Right ventricle myocardium superior (tissue), 1 donor: Measurements from ENCODE around the gene ADK. TPM values are rescaled to one million over a fixed set of nuclear protein-coding genes. Genes with fewer than 3 reads are reported as not detected.

Experiments
- ATAC-seq: fragments of 200-7000 bp; cut with Tn5 transposase; one replicate; pipeline ENCODE4 v1.9.1; 2020; ENCODE audit warnings: mild to moderate bottlenecking; ENCODE audit not compliant: poor library complexity
- DNase-seq: peaks from one replicate; pipeline ENCODE4 v3.0.0-alpha.2; 2020
- intact Hi-C: fragments of 100-400 bp; cut with DNase I; formaldehyde crosslinking; loops from one replicate; pipeline ENCODE4 v1.11.2; 2022
- total RNA-seq: library from RNA; stranded (reverse); fragmentation: NEBNext Ultra II Directional; extraction: Animal tissue kit (Norgen Biotek cat#: 25700); gene quantifications from one replicate; pipeline ENCODE4 v1.2.1, GENCODE V29; 2021
- donor health status: DM: no; HTN: yes; CAD: no; lungs with severe emphysema.

Gene ADK
- total RNA-seq, 1 donor from 2014 or later, result 40.6 TPM

DNA sequence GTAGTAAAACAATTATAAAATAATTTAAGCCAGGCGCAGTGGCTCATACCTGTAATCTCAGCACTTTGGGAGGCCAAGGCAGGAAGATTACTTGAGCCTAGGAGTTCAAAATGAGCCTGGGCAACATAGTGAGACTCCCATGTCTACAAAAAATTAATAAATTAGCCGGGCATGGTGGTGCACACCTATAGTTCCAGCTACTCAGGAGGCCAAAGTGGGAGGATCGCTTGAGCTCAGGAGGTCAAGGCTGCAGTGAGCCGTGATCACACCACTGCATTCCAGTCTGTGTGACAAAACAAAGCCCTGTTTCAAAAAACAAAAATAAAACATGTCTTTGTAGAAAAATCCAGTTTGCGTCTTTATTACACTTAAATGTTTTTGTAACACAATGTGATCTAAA lies 533.4 kb downstream of the ADK start:
- intact Hi-C loops, result no loop called here
- DNase-seq (no peak), ATAC-seq (no peak)

DNA sequence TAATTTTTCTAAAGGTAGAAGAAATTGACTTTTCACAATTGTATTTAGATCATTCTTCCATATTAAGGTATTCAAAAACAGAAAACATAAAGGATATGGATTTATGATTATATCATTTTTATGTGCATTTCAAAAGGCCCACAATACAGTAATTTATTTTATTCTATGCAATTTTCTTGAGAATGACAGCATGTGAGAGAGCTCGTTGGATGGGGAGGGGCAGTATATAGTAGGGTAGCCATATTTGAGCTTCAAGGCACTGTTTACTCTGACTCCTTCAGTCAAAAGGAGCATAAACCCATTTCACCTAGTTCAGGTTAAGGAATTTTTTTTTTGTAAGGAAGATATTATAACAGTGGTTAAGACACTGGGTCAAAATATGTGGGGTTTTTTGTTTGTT lies 534.5 kb downstream of the ADK start:
- ATAC-seq (no peak), DNase-seq (no peak)
- intact Hi-C loops, result no loop called here

DNA sequence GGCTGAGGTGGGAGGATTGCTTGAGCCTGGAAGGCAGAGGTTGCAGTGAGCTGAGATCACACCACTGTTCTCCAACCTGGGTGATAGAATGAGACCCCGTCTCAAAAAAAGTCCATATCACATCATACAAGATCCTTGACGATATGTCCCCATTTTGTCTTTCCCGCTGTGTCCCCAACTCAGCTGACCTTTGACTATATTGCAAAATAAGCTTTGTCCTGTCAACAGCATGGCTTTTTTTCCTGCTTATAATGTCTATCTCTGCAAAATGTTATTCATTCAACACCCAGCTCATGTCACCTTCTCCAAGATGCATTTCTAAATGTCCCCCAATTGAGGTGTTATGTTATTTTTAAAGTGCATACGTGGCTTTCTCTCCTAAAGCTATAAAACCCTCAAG lies 539.4 kb downstream of the ADK start:
- ATAC-seq (no peak), DNase-seq (no peak)
- intact Hi-C loops, result no loop called here

DNA sequence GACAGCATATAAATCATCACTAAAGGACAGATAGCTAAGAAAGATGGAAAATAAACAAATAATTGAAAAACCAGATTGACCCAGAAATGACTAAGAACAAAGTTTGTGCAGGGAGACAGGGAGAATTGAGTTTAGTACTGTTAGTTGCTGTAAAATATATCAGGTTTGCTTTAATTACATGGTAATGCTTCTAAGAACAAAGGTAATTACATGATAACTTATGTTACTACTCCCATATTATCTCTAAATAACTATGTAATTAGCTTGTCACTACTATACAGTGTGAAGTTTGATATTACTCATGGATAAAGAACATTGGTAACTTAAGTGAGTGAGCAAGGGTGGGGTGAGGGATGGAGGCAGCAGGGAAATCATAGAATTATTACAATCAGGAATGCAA lies 540.1 kb downstream of the ADK start:
- DNase-seq (no peak), ATAC-seq (no peak)
- intact Hi-C loops, result no loop called here

DNA sequence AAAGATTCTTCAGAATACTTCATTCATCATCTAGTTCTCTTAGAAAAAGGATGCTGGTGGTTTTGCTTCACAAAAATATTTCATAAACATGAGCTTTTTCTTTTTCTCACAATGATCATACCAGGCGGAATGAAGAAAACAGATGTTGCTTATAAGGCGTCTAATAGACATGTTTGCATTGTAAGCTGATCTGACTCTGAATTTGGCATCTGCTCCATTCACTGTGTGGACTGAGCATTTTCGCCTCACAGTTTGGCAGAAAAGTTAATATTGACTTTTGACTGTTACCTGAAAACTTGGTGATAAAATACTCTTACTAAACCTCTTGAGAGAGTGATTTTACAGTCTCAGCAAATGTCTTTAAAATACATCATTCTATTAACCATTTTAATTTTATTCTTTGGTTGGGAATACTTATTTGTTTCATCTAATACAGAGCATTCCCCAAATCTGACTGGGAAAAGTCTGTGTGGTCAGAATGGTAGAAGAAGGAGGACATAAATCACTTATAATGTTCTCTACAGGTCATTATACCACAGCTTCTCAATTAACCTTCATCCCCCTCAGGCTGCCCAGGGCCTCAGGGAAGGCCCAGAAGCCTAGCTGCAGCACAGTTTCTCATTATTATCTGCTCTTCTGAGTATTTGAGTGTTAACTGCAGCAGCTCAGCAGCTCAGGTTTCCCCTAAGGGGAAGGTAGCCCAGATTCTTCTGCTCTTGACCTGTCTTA lies 553.8 kb downstream of the ADK start:
- intact Hi-C loops, result no loop called here
- DNase-seq (no peak), ATAC-seq (no peak)

DNA sequence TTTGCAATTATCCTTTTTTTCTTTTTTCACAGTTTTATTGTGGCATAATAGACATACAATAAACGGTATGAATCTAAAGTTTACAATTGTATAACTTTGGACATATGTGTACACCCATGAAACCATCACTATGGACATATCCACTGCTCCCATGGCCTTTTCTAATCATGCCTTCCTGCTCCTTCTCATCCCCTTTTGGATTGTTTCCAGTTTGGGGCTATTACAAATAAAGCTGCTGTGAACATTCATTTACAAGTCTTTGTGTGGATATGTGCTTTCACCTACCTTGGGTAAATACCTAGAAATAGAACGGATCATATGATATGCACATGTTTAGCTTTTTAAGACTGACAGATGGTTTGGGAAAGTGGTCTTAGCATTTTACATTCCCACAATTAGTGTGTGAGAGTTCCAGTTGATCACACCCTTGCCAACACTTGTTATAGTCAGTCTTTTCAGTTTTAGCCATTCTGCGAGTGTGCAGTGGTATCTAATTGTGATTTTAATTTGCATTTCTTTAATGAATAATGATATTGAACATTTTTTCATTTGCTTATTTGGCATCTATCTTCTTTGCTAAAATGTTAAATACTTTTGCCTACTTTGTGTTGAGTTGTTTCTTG lies 554.4 kb downstream of the ADK start:
- ATAC-seq, result no peak
- no peak for DNase-seq
- intact Hi-C loops, result no loop called here

DNA sequence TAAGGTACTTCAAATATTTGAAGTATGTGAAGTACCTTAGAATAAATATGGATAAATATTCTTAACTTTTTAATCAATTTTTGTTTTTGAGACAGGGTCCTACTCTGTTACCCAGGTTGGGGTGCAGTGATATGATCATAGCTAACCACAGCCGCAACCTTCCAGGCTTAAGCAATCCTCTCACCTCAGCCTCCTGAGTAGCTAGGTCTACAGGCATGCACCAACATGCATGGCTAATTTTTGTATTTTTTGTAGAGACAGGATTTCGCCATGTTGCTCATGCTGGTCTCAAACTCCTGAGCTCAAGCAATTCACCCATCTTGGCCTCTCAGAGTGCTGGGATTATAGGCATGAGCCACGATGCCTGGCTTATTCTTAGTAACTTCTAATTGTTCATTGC lies 555.9 kb downstream of the ADK start:
- no peak for ATAC-seq
- intact Hi-C loops, result no loop called here
- DNase-seq, result no peak

DNA sequence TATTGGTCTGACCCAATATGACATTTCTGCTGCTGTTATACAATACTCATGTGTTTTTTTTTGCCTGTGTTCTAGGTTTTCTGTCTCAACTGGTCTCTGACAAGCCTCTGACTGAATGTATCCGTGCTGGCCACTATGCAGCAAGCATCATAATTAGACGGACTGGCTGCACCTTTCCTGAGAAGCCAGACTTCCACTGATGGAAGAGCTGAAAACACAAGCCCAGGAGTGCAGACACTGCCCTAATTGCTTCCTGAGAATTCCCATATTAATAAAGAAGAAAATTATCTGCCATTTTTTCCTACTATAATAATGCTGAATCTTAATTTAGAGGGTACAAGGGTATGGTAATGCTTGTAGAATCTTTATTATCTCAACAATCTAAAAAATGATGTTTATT lies 557.2 kb downstream of the ADK start:
- ATAC-seq (no peak), DNase-seq (no peak)
- intact Hi-C loops, result no loop called here

DNA sequence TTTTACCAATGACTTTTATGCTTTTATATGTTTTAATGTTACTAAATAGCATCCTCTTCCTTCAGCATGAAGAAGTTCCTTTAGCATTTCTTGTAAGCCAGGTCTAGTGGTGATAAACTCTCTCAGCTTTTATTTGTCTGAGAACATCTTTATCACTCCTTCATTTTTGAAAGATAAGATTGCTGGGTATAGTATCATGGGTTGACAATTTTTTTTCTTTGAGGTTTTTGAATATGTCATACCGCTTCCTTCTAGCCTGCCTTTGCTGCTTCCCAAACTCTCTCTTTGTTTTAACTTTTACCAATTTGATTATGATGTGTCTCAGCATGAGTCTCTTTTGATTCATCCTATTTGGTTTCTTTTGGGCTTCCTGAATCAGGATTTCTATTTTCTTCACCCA lies 567.2 kb downstream of the ADK start:
- DNase-seq (no peak), ATAC-seq (no peak)
- intact Hi-C loops, result no loop called here

DNA sequence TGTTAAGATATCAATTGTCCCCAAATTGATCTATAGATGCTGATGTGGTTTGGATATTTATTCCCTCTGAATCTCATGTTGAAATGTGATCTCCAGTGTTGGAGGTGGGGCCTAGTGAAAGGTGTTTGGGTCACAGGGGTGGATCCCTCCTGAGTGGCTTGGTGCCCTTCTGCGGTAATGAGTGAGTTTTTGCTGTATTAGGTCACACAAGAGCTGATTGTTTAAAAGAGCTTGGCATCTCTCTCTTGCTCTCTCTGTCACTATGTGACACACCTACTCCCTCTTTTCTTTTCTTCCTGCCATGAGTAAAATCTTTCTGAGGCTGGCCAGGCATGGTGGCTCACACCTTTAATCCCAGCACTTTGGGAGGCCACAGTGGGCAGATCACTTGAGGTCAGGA lies 577.2 kb downstream of the ADK start:
- intact Hi-C loops, result no loop called here
- ATAC-seq (no peak), DNase-seq (no peak)

DNA sequence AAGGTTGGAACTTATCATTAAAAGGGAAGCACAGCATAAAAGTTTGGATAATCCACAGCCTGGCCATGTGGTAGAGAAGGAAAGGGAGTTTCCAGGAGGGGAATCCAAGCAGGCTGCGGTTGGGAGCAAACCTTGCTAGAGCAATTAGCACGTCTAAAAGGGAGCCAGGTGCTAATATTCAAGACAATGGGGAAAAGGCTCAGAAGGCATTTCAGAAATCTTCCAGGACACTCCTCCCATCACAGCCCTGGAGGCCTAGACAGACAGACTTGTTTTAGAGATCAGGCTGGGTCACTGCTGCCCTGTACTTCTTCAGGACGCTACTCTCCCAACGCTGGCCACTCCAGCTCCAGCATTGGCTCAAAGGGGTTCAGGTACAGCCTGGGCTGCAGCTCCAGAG lies 579.2 kb downstream of the ADK start:
- no peak for DNase-seq
- no peak for ATAC-seq
- intact Hi-C loops, result no loop called here

DNA sequence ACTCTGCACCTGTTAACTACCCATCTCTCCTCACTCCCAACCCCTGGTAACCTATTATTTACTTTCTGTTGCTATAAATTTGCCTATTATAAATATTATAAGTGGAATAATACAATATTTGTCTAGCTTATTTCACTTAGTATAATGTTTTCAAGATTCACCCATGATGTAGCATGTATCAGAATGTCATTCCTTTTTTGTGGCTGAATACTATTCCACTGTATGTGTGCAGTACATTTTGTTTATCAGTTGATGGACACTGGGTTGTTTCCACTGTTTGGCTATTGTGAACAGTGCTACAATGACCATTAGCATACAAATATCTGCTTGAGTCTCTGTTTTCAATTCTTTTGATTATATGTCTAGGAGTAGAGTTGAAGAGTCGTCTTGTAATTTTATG lies 582.6 kb downstream of the ADK start:
- ATAC-seq, result no peak
- intact Hi-C loops, result no loop called here

DNA sequence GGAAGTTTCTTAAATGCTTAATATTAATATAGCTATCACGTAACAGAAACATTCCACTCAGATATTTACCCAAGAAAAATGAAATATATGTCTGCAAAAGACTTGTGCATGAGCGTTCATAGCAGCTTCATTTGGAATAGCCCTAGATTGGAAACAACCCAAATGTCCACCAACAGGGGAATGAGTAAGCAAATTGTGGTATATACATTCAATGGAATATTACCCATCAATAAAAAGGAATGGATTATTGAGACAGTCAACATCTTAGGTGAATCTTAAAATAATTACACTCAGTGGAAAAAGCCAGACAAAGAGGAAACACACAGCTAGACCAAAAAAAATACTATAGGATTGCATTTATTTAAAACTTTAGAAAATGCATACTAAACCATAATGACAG lies 585.0 kb downstream of the ADK start:
- intact Hi-C loops, result no loop called here
- DNase-seq (no peak), ATAC-seq (no peak)

More for the DNA sequence above, 582.6 kb downstream of the ADK start:
- DNase-seq, result no peak

DNA sequence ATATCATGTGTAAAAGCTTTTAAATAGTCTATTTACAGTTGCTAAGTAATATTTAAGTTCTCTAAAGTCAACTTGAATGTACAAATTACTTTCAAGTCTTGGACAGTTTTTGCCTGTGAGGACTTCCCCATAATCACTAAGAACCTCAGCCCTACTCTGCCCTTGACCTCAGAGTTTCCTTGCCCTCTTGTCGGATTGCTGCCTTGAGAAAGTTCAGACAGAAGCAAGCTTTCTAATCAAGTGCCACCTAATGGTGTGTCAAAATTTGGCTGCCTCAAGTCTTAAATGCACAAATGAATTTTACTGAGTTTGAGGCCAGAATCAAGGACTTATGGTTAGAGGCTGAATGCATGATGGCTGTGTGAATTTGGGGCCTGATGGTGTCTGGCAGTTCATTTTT lies 587.0 kb downstream of the ADK start:
- intact Hi-C loops, result no loop called here

DNA sequence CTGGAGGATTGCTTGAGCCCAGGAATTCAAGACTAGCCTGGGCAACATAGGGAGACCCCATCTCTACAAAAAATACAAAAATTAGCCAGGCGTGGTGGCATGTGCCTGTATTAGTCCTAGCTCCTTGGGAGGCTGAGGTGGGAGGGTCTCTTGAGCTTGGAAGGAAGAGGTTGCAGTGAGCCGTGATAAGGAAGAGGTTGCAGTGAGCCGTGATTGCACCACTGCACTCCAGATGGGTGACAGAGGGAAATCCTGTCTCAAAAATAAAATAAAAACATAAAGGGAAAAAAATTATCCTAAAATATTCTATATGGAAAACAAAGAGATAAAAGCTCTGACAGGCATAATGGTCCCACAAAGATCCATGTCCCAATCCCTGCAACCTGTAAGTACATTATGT lies 587.5 kb downstream of the ADK start:
- intact Hi-C loops, result no loop called here
- ATAC-seq (no peak), DNase-seq (no peak)

More for the DNA sequence above, 587.0 kb downstream of the ADK start:
- ATAC-seq (no peak), DNase-seq (no peak)

DNA sequence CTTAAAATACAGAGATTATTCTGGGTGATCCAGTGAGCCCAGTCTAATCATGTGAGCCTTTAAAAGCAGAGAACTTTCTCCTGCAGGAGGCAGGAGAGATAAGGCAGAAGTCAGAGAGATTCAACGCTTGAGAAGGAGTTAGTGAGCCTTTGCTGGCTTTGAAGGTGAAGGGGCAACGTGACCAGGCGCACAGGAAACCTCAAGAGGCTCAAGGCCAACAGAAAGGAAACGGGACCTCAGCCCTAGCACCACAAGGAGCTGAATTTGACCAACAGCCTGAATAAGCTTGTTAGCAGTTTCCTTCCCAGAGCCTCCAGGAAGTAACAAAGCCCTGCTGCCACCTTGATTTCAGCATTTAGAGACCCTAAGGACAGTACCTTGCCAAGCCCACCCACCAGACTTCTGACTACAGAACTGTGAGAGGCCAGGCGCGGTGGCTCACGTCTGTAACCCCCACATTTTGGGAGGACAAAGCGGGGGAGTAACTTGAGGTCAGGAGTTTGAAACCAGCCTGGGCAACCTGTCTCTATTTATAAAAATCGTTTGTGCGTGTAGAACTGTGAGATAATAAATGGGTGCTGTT lies 588.1 kb downstream of the ADK start:
- intact Hi-C loops, result no loop called here
- no peak for DNase-seq
- peak; percentile 45 for ATAC-seq

DNA sequence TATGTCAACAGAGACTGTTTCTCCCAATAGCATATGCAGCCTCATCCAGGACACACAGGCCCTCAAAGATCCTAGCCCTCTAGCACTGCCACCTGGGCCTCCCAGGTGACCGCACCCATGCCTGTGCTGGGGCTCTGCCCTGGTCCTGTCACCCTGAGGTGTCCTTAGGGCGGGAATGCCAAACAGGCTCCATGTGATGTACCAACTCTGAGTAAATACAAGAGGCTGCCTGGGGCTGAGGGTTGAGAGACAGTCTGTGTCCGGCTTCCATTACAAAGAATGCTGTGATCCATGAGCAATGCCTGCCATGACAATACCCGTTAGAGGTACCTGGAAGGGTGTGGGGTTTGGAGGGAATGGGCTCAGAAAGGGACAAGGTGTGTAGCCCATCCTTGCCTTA lies 592.4 kb downstream of the ADK start:
- ATAC-seq, result no peak
- intact Hi-C loops, result no loop called here
- DNase-seq, result no peak

DNA sequence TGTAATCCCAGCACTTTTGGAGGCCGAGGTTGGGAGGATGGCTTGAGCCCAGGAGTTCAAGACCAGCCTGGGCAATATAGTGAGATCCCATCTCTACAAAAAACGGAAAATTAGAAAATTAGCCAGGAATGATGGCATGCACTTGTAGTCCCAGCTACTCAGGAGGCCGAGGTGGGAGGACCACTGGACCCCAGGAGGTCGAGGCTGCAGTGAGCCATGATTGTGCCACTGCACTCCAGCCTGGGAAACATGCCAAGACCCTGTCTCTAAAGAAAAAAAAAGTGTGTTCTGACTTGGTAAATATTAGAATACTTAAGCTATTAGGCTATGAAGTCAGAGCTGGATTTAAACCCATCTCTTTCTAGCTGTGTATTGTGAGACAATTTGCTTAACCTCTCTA lies 594.4 kb downstream of the ADK start:
- DNase-seq (no peak), ATAC-seq (no peak)
- intact Hi-C loops, result no loop called here

DNA sequence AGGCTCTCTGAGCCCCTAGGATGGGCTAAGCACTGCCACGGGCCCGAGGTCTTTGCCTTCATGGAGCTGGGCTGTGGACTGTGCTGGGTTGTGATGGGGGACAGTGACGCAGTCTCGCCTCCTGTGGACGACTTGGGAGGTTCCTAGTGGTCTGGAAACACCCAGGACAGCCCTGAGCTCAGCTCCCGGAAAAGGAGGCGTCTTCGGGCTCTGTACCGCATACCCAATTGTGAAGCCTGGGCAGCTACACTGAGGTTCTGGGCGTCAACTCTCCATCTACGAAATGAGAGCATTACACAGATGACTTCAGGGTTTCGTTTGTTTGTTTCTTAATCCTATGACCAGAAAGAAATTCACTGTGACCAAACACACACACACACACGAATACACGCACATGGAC lies 595.8 kb downstream of the ADK start:
- ATAC-seq, result no peak
- intact Hi-C loops, result no loop called here
- DNase-seq, result no peak

DNA sequence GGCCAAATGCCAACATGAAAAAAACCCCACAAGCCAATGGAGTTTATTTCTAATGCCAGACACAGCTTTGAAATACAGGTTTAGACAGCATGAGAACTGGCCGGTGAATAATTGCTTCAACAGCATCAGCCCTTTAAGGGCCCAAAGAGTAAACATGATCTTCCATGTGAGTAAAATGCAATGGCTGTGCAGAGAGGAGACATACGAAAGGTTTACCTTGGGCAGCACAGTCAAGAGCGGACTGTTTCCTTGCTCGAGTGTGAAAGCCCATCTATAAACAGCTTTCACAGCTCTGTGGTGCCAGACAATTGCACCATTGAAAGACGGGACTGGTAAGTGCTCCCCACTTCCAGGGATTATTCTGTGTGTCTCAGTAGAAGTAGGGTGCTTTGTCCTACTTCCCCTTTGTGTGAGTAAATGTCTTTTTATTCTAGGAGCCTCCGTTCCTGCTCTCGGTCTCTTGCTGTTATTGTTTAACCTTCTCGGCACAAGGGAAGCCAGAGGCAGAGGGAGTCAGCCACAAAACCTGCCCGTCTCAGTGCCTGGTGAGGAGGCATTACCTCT lies 597.5 kb downstream of the ADK start:
- ATAC-seq (no peak), DNase-seq (no peak)
- intact Hi-C loops, result no loop called here
